ENCODE results near the gene IFT172. TPM values are rescaled to one million over a fixed set of nuclear protein-coding genes. Genes with fewer than 3 reads are reported as not detected.

IFT172 gene
- total and polyA plus RNA-seq, 2 donors (not counting 1 experiment from before 2014, with no cell fraction given) = 21.4 to 33.3 TPM

DNA sequence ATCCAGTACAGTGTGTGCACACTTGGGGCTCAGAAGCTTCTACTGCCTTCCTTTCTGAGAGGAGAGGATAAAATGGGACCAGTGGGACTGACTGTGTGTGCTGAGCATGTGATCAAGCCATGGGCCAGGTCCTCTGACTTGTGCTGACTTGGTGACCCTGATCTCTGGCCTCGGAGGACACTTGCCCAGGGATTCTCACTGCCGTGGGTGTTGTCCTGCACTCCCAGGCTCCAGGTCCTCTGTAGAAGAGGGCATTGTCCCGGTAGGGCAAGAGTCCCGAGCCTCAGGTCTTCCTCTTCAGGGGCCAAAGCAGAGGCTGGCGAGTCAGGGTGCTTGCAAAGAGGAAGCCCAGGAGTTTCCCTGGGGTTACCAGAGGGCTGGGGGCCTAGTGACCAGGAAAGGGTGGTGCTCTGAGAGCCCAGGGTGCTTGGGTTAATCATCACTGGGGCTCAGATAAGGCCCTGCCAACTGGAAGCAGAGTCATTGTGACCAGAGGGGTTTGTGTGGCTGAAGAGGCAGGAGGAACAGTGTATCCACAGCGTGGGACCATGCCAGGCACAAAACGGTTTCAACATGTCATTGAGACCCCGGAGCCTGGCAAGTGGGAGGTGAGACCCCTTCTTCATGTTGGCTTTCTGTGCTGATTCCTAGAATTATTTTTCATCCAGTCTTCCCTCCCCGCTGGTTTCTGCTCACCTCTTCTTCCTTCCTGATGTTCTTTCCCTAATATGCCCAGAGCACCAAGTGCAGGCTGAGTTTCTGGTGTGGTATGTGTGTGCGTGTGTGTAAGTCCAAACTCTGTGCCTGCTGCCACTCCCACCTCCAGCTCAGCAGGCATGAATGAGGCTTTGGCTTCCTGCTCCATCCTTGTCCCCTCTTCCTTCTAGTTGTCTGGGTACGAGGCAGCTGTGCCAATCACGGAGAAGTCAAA lies 7.1 kb upstream of the IFT172 start, which contains the start of gene GCKR:
GCKR (plus strand) TSS at position 483 of the 931 bp plus-strand sequence; CDS start at position 549, 66 bp downstream.
- H3K9me3 ChIP-seq (ENCODE audit: control extremely low read depth in 1 of 3, control insufficient read depth in 2 of 3, insufficient read depth in 1 of 3, low read length in 2 of 3) = peaks cover 0 to 6% (median 0%) of the 10 kb centered on the region in 3 donors
- Mint-ChIP-seq H3K4me1 (peaks cover 10% of the 10 kb centered on the region), H3K4me3 (peak within 1 kb of the TSS; percentile 82), H3K27me3 (peaks cover 60% of the 10 kb centered on the region), H3K27ac (no peak within 1 kb of the TSS), H3K9me3 (ENCODE audit: insufficient read depth) (no peaks in the 10 kb centered on the region)
- intact Hi-C loops (cut with micrococcal nuclease) = no loop called here
- DNase-seq = peak; percentile 21
- ChIA-PET CTCF (no interaction called here), POLR2A (no interaction called here)
- H4K20me1 ChIP-seq (ENCODE audit: control insufficient read depth, insufficient read depth, low read length, poor library complexity, severe bottlenecking) = no peaks in the 10 kb centered on the region
- no peak for ATAC-seq (ENCODE audit: low read depth)
- no peak within 1 kb of the TSS for H3K4me2 ChIP-seq (replicated peaks; ENCODE audit: low read depth, low read length, poor library complexity, severe bottlenecking)
- H3K4me1 ChIP-seq (ENCODE audit: control insufficient read depth in 2 of 2, insufficient read depth in 2 of 2, low read length in 2 of 2) = peaks cover 10 to 18% of the 10 kb centered on the region in 2 donors
- no peaks in the 10 kb centered on the region for H3K36me3 ChIP-seq (replicated peaks in 1 of 2; ENCODE audit: control extremely low read depth in 1 of 2, control insufficient read depth in 1 of 2, extremely low read depth in 1 of 2, insufficient read depth in 2 of 2, low read length in 1 of 2)
- TF ChIP-seq EZH2 (IDR thresholded peaks at IDR 0.05; ENCODE audit: borderline replicate concordance, insufficient read depth, low read depth, low read length, poor library complexity, severe bottlenecking) = no peak
- TF ChIP-seq, protein P1, sequence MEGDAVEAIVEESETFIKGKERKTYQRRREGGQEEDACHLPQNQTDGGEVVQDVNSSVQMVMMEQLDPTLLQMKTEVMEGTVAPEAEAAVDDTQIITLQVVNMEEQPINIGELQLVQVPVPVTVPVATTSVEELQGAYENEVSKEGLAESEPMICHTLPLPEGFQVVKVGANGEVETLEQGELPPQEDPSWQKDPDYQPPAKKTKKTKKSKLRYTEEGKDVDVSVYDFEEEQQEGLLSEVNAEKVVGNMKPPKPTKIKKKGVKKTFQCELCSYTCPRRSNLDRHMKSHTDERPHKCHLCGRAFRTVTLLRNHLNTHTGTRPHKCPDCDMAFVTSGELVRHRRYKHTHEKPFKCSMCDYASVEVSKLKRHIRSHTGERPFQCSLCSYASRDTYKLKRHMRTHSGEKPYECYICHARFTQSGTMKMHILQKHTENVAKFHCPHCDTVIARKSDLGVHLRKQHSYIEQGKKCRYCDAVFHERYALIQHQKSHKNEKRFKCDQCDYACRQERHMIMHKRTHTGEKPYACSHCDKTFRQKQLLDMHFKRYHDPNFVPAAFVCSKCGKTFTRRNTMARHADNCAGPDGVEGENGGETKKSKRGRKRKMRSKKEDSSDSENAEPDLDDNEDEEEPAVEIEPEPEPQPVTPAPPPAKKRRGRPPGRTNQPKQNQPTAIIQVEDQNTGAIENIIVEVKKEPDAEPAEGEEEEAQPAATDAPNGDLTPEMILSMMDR (IDR thresholded peaks at IDR 0.05) = no peak
- H3K4me3 ChIP-seq (ENCODE audit: control extremely low read depth in 1 of 5, extremely low read depth in 1 of 5, insufficient read depth in 1 of 5, low read depth in 2 of 5, low read length in 4 of 5) = no peak within 1 kb of the TSS
- WGBS (ENCODE audit: insufficient coverage) = 75% methylated on average over 10 of the region's 12 CpGs
- H2AFZ ChIP-seq (ENCODE audit: insufficient read depth, low read depth, low read length, poor library complexity, severe bottlenecking) = no peak within 1 kb of the TSS
- no peak within 1 kb of the TSS for H3K27ac ChIP-seq (ENCODE audit: low read length in 2 of 2)
- peaks cover 0 to 58% (median 39%) of the 10 kb centered on the region in 4 experiments for H3K27me3 ChIP-seq (replicated peaks in 1 of 4; ENCODE audit: control extremely low read depth in 1 of 4, control insufficient read depth in 3 of 4, insufficient read depth in 4 of 4, low read length in 3 of 4)
- no peaks in the 10 kb centered on the region for H3K79me2 ChIP-seq (ENCODE audit: control insufficient read depth, insufficient read depth, low read length)
- no peak within 1 kb of the TSS for H3K9ac ChIP-seq (ENCODE audit: low read length)

DNA sequence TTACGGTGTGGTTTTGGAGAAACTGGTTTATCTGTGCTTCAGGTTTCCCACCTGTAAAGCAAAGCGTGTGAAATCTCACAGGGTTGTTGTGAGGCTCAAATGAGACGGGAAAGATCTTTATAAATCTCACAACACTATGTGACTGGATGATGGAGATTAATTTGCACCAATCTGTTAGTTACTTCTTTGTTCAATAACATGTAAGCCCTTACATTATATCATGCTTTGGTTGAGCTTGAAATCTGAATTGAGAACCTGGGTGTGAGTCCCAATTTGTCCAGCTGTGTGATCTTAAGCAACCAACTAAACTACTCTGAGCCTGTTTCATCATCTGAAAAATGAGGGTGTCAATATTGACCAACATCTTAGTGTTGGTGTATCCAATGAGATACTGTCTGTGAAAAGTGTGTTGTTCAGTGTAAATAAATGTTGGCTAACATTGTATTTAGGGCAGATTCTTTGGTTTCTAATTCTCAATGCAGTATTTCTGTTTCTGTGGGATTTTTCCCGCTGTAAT lies 6.4 kb upstream of the IFT172 start:
- intact Hi-C loops (cut with micrococcal nuclease) = no loop called here

More for the DNA sequence above, 6.4 kb upstream of the IFT172 start:
- H3K27ac ChIP-seq (ENCODE audit: low read length in 2 of 2) = no peak overlapping the region
- CTCF ChIA-PET = no interaction called here
- no peaks in the 10 kb centered on the region for H3K79me2 ChIP-seq (ENCODE audit: control insufficient read depth, insufficient read depth, low read length)
- H3K4me1 ChIP-seq (ENCODE audit: control insufficient read depth in 2 of 2, insufficient read depth in 2 of 2, low read length in 2 of 2) = peaks cover 10 to 18% of the 10 kb centered on the region in 2 donors
- no peak overlapping the region for H3K4me3 ChIP-seq (ENCODE audit: control extremely low read depth in 1 of 5, extremely low read depth in 1 of 5, insufficient read depth in 1 of 5, low read depth in 2 of 5, low read length in 4 of 5)
- peaks cover 59% of the 10 kb centered on the region for H3K27me3 Mint-ChIP-seq
- no peak for DNase-seq
- H3K4me2 ChIP-seq (replicated peaks; ENCODE audit: low read depth, low read length, poor library complexity, severe bottlenecking) = no peak overlapping the region
- no peak for ATAC-seq (ENCODE audit: low read depth)
- H4K20me1 ChIP-seq (ENCODE audit: control insufficient read depth, insufficient read depth, low read length, poor library complexity, severe bottlenecking) = no peaks in the 10 kb centered on the region
- no peaks in the 10 kb centered on the region for H3K9me3 Mint-ChIP-seq (ENCODE audit: insufficient read depth)
- H3K4me3 Mint-ChIP-seq = peak overlapping the region; percentile 82
- TF ChIP-seq, protein P1 (IDR thresholded peaks at IDR 0.05) = no peak
- no peak for TF ChIP-seq EZH2 (IDR thresholded peaks at IDR 0.05; ENCODE audit: borderline replicate concordance, insufficient read depth, low read depth, low read length, poor library complexity, severe bottlenecking)
- H2AFZ ChIP-seq (ENCODE audit: insufficient read depth, low read depth, low read length, poor library complexity, severe bottlenecking) = no peak overlapping the region
- H3K36me3 ChIP-seq (replicated peaks in 1 of 2; ENCODE audit: control extremely low read depth in 1 of 2, control insufficient read depth in 1 of 2, extremely low read depth in 1 of 2, insufficient read depth in 2 of 2, low read length in 1 of 2) = no peaks in the 10 kb centered on the region
- WGBS (ENCODE audit: insufficient coverage) = 100% methylated on average over 1 of the region's 4 CpGs
- H3K9me3 ChIP-seq (ENCODE audit: control extremely low read depth in 1 of 3, control insufficient read depth in 2 of 3, insufficient read depth in 1 of 3, low read length in 2 of 3) = peaks cover 0 to 6% (median 0%) of the 10 kb centered on the region in 3 donors
- POLR2A ChIA-PET = no interaction called here
- peaks cover 10% of the 10 kb centered on the region for H3K4me1 Mint-ChIP-seq
- H3K27ac Mint-ChIP-seq = no peak overlapping the region
- H3K27me3 ChIP-seq (replicated peaks in 1 of 4; ENCODE audit: control extremely low read depth in 1 of 4, control insufficient read depth in 3 of 4, insufficient read depth in 4 of 4, low read length in 3 of 4) = peaks cover 0 to 58% (median 39%) of the 10 kb centered on the region in 4 experiments
- no peak overlapping the region for H3K9ac ChIP-seq (ENCODE audit: low read length)

Measured in B cell (primary cell).